ENCODE measurements around the gene ATG7. TPM values are rescaled to one million over a fixed set of nuclear protein-coding genes. Genes with fewer than 3 reads are reported as not detected.

ATG7 gene
- total RNA-seq, 1 donor from 2014 or later: 55.0 TPM

DNA sequence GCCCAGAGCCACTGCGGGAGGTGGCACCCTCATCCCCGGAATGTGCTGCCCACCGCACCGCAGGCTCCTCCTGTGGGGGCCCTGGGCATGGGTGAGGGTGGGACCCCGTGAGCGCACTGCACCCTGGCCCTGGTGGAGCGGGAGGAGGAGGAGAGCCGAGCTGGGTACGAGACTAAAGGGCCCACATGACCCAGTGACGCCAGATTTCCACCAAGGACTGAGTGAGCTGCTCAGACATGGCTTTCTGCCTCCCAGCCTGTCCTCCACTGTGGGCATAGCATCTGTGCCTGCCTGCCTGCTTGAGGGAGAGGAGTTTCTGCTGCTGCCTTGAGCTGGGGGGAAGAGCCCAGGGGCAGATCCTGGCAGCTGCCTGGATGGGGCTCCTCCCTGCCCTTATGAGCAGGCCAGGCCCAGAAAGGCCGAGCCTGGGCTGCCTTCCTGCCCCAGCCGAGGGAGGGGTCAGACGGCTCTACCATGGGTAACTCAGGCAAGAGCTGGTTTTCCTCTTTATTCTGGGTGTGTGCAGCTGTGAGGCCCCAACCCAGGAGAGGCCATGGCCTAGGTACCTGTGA is 283.1 kb downstream of the ATG7 start:
- peaks cover 0 to 10% of the 10 kb centered on the region in 2 donors for H3K36me3 ChIP-seq
- peaks cover 82% of the 10 kb centered on the region for H3K4me1 ChIP-seq
- H3K27me3 ChIP-seq: no peaks in the 10 kb centered on the region
- no peak for TF ChIP-seq POLR2A (IDR thresholded peaks at IDR 0.05)
- TF ChIP-seq POLR2AphosphoS5 (IDR thresholded peaks at IDR 0.05; ENCODE audit: insufficient read depth in 1 of 2, low read depth in 1 of 2): no peak
- TF ChIP-seq, protein P1, sequence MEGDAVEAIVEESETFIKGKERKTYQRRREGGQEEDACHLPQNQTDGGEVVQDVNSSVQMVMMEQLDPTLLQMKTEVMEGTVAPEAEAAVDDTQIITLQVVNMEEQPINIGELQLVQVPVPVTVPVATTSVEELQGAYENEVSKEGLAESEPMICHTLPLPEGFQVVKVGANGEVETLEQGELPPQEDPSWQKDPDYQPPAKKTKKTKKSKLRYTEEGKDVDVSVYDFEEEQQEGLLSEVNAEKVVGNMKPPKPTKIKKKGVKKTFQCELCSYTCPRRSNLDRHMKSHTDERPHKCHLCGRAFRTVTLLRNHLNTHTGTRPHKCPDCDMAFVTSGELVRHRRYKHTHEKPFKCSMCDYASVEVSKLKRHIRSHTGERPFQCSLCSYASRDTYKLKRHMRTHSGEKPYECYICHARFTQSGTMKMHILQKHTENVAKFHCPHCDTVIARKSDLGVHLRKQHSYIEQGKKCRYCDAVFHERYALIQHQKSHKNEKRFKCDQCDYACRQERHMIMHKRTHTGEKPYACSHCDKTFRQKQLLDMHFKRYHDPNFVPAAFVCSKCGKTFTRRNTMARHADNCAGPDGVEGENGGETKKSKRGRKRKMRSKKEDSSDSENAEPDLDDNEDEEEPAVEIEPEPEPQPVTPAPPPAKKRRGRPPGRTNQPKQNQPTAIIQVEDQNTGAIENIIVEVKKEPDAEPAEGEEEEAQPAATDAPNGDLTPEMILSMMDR (IDR thresholded peaks at IDR 0.05): no peak
- DNase-seq (ENCODE audit: extremely low spot score in 2 of 2): no peak
- intact Hi-C loops (cut with DNase I): loop anchor here (10.0 kb wide), 1 partner anchor 90 kb away; the partner anchor contains the start of gene VGLL4
- no peaks in the 10 kb centered on the region for H3K9me3 ChIP-seq
- no peak overlapping the region for H3K4me3 ChIP-seq
- peak overlapping the region; percentile 80 for H3K27ac ChIP-seq

DNA sequence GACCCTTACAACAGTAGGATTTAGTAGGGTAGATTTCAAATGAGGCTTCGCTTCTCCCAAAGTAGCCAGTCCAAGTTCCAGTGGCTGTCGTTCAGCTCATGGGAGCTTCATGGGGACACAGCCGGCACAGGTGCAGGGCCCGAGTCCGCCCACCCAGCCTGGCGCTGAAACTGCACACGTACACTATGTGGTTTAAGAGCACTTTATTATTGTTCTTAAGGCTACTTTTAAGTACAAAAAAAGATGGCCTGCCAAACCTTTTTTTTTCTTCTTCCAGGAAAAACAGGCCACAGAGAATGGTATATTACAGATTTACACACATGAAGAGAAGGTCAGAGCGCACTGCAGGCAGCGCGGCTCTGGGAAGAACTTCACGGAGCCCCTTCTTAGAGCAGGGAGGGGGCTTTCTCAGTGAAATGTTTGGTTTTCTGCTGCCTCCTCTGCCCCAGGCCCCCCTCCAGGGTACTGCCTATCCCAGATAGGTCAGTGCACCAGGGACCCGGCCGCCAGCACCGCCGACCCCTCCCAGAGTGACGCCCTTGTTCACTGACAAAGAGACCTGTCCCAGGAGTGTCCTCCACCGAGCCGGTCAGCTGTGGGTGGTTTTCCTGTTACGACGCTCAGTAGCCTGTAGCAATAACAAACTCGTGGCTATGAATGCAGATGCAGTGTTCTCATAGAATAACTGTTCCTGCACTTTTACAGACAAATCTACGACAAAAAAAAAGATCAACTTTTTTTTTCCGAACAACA is 283.9 kb downstream of the ATG7 start:
- H3K4me3 ChIP-seq: no peak overlapping the region
- TF ChIP-seq POLR2AphosphoS5 (IDR thresholded peaks at IDR 0.05; ENCODE audit: insufficient read depth in 1 of 2, low read depth in 1 of 2) (peak in 1 of 2 donors; percentile 8), POLR2A (IDR thresholded peaks at IDR 0.05) (no peak)
- TF ChIP-seq, protein P1 (IDR thresholded peaks at IDR 0.05): no peak
- no peaks in the 10 kb centered on the region for H3K27me3 ChIP-seq
- no peaks in the 10 kb centered on the region for H3K9me3 ChIP-seq
- intact Hi-C loops (cut with DNase I): loop anchor here (10.0 kb wide), 1 partner anchor 89 kb away; the partner anchor contains the start of gene VGLL4
- H3K4me1 ChIP-seq: peaks cover 88% of the 10 kb centered on the region
- no peak for DNase-seq (ENCODE audit: extremely low spot score in 2 of 2)
- peaks cover 0 to 10% of the 10 kb centered on the region in 2 donors for H3K36me3 ChIP-seq
- peak overlapping the region; percentile 80 for H3K27ac ChIP-seq

DNA sequence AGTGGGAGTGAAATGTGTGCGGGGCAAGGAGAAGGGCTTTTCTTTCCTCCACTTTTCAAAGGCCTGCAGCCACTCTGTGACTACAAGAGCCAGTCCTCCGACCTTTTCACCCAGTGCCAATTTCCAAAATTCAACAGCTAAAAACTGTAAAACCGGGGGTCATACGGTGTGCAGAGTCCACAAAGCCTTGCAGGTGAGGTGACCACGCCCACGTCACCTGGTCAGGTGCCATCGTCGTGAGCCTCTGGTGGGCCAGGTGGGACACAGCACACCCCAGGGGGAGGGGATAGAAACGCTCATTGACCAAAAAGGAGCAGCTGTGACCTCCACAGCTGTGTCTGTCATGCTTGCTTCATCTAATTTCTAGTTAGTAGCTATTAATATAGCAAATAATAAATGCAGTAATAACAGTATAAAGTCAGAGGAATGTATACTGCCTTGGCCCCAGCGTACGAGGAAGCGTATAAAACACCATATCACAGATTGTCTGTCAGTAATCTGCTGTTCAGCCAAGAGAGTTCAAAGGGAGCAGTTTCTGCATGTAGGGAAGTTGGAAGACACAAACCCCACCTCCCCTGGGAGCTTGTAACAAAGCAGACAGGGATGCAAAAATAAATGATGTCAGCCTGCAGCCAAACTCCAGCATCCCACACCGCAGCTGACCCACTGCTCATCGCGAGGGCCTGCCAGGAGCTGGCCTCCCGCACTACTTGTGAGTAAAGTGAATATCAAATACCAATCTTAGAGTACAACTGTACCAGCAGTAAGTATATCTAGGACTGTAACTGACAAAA is 284.9 kb downstream of the ATG7 start:
- H3K9me3 ChIP-seq: no peaks in the 10 kb centered on the region
- TF ChIP-seq, protein P1 (IDR thresholded peaks at IDR 0.05): no peak
- peak in 1 of 2 donors; percentile 61 for TF ChIP-seq POLR2AphosphoS5 (IDR thresholded peaks at IDR 0.05; ENCODE audit: insufficient read depth in 1 of 2, low read depth in 1 of 2)
- H3K27ac ChIP-seq: peak overlapping the region; percentile 78
- no peaks in the 10 kb centered on the region for H3K27me3 ChIP-seq
- peaks cover 0 to 10% of the 10 kb centered on the region in 2 donors for H3K36me3 ChIP-seq
- H3K4me1 ChIP-seq: peaks cover 90% of the 10 kb centered on the region
- DNase-seq (ENCODE audit: extremely low spot score in 2 of 2): no peak
- H3K4me3 ChIP-seq: no peak overlapping the region
- intact Hi-C loops (cut with DNase I): loop anchor here (10.0 kb wide), 1 partner anchor 88 kb away; the partner anchor contains the start of gene VGLL4

DNA sequence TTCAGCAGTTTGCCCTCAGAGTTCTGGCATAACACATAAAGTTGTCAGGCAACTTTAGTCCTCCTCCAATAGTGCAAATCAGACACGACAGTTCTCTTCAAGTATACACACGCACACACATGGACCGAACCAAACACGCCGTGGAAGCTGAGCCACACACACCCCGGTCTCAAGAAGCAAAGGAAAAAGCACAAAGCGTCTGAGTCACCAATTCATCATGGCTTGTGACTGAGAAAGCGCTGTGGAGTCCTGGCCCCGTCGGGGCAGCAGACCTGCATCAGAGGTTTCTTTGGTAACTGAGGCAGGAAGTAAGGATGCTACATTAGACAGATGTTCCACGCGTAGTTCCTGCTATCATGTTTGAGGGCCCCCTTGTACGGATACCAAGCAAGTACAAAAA is 285.8 kb downstream of the ATG7 start:
- Histone ChIP-seq H3K36me3 (peaks cover 0 to 10% of the 10 kb centered on the region in 2 donors), H3K4me1 (peaks cover 99% of the 10 kb centered on the region), H3K4me3 (no peak overlapping the region), H3K27me3 (no peaks in the 10 kb centered on the region), H3K27ac (peak overlapping the region; percentile 78), H3K9me3 (no peaks in the 10 kb centered on the region)
- TF ChIP-seq, protein P1 (IDR thresholded peaks at IDR 0.05): no peak
- TF ChIP-seq POLR2A (IDR thresholded peaks at IDR 0.05) (no peak), POLR2AphosphoS5 (IDR thresholded peaks at IDR 0.05; ENCODE audit: insufficient read depth in 1 of 2, low read depth in 1 of 2) (peak in 1 of 2 donors; percentile 14)
- intact Hi-C loops (cut with DNase I): loop anchor here (10.0 kb wide), 1 partner anchor 87 kb away; the partner anchor contains the start of gene VGLL4
- no peak for DNase-seq (ENCODE audit: extremely low spot score in 2 of 2)

Data from vagina (tissue), 2 donors.